Fibroblast of skin of left quadriceps (primary cell): ENCODE data around the gene BOD1L1.

Source experiments
- DNase-seq, 2 experiments: peaks; one replicate each; pipeline ENCODE4 v3.0.0-alpha.2; 2013; ENCODE audit warnings: low read depth in 2 of 2

Gene BOD1L1

GRCh38 chr4:13539047-13539618 lies 88.4 kb downstream of the BOD1L1 start:
- DNase-seq = no peak

GRCh38 chr4:13538427-13538973 lies 89.0 kb downstream of the BOD1L1 start:
- DNase-seq = no peak

GRCh38 chr4:13537832-13538177 lies 89.7 kb downstream of the BOD1L1 start:
- no peak for DNase-seq

- no peak for DNase-seq
Measured at GRCh38 chr4:13537011-13537831, 90.3 kb downstream of the BOD1L1 start.

- DNase-seq = no peak
Measured at GRCh38 chr4:13536607-13537006, 90.9 kb downstream of the BOD1L1 start.

GRCh38 chr4:13535708-13536361 lies 91.7 kb downstream of the BOD1L1 start:
- no peak for DNase-seq

GRCh38 chr4:13535118-13535517 lies 92.4 kb downstream of the BOD1L1 start:
- DNase-seq = no peak

- no peak for DNase-seq
Measured at GRCh38 chr4:13534344-13535063, 93.0 kb downstream of the BOD1L1 start.

GRCh38 chr4:13533670-13534343 lies 93.7 kb downstream of the BOD1L1 start:
- DNase-seq = no peak

GRCh38 chr4:13531625-13531998 lies 95.9 kb downstream of the BOD1L1 start:
- DNase-seq = no peak

- no peak for DNase-seq
Measured at GRCh38 chr4:13530823-13531624, 96.5 kb downstream of the BOD1L1 start.

- DNase-seq = no peak
Measured at GRCh38 chr4:13529128-13529919, 98.2 kb downstream of the BOD1L1 start.

GRCh38 chr4:13528821-13529127 lies 98.8 kb downstream of the BOD1L1 start:
- no peak for DNase-seq

- DNase-seq = no peak
Measured at GRCh38 chr4:13527981-13528820, 99.3 kb downstream of the BOD1L1 start.

- no peak for DNase-seq
Measured at GRCh38 chr4:13527192-13527980, 100.1 kb downstream of the BOD1L1 start.

GRCh38 chr4:13526658-13527057 lies 100.9 kb downstream of the BOD1L1 start:
- no peak for DNase-seq

- DNase-seq = no peak
Measured at GRCh38 chr4:13525606-13526281, 101.8 kb downstream of the BOD1L1 start.
